Subcutaneous abdominal adipose tissue (tissue), 5 donors: ENCODE measurements around the gene RTEL1.

Experiments used
- H3K27ac ChIP-seq: one replicate; pipeline ENCODE4 v1.7.0; 2013; ENCODE audit warnings: low read depth, mild to moderate bottlenecking, inconsistent platforms, low read length, moderate library complexity
- H3K27me3 ChIP-seq, 5 donors: one replicate each; pipeline ENCODE4 v1.7.0; 2013; ENCODE audit warnings: low read length in 5 of 5, inconsistent platforms in 1 of 5; ENCODE audit not compliant: control insufficient read depth in 5 of 5, insufficient read depth in 4 of 5
- H3K36me3 ChIP-seq, 5 donors: one replicate each; pipeline ENCODE4 v1.7.0; 2013; ENCODE audit warnings: low read length in 5 of 5; ENCODE audit not compliant: control insufficient read depth in 5 of 5, insufficient read depth in 5 of 5
- H3K4me1 ChIP-seq, 5 donors: one replicate each; pipeline ENCODE4 v1.7.0; 2013; ENCODE audit warnings: low read length in 5 of 5, mild to moderate bottlenecking in 3 of 5, moderate library complexity in 1 of 5; ENCODE audit not compliant: control insufficient read depth in 5 of 5, insufficient read depth in 5 of 5
- H3K4me3 ChIP-seq, 5 donors: one replicate each; pipeline ENCODE4 v1.7.0; 2013; ENCODE audit warnings: low read length in 5 of 5, low read depth in 1 of 5
- H3K9ac ChIP-seq, 5 donors: one replicate each; pipeline ENCODE4 v1.7.0; 2013; ENCODE audit warnings: low read length in 5 of 5, mild to moderate bottlenecking in 4 of 5, moderate library complexity in 3 of 5
- H3K9me3 ChIP-seq, 5 donors: one replicate each; pipeline ENCODE4 v1.7.0; 2013; ENCODE audit warnings: low read length in 5 of 5; ENCODE audit not compliant: control insufficient read depth in 5 of 5
- donor health status: healthy.
- donor health status: healthy.
- donor health status: healthy.
- donor health status: healthy.
- donor health status: healthy.

The RTEL1 gene

GRCh38 chr20:63699466-63700198 lies 41.5 kb downstream of the RTEL1 start:
- peak overlapping the region; percentile 57 for H3K27ac ChIP-seq
- H3K9ac ChIP-seq: peak overlapping the region in 1 of 5 donors; percentile 68

GRCh38 chr20:63700199-63701050 lies 42.3 kb downstream of the RTEL1 start:
- H3K27me3 ChIP-seq: no peaks in the 10 kb centered on the region
- H3K36me3 ChIP-seq: peaks cover 0 to 41% (median 21%) of the 10 kb centered on the region in 5 donors
- H3K4me3 ChIP-seq: no peak overlapping the region
- peak overlapping the region in 1 of 5 donors; percentile 42 for H3K9ac ChIP-seq
- H3K27ac ChIP-seq: peak overlapping the region; percentile 57
- no peaks in the 10 kb centered on the region for H3K9me3 ChIP-seq
- H3K4me1 ChIP-seq: peaks cover 0 to 46% (median 38%) of the 10 kb centered on the region in 5 donors

More at GRCh38 chr20:63699466-63700198, 41.5 kb downstream of the RTEL1 start:
- no peaks in the 10 kb centered on the region for H3K9me3 ChIP-seq
- H3K27me3 ChIP-seq: no peaks in the 10 kb centered on the region
- peaks cover 0 to 40% (median 13%) of the 10 kb centered on the region in 5 donors for H3K36me3 ChIP-seq
- peaks cover 0 to 51% (median 43%) of the 10 kb centered on the region in 5 donors for H3K4me1 ChIP-seq
- no peak overlapping the region for H3K4me3 ChIP-seq

GRCh38 chr20:63701051-63701328 lies 42.9 kb downstream of the RTEL1 start:
- H3K9ac ChIP-seq: no peak overlapping the region
- H3K27ac ChIP-seq: no peak overlapping the region
- peaks cover 0 to 41% (median 32%) of the 10 kb centered on the region in 5 donors for H3K4me1 ChIP-seq
- H3K36me3 ChIP-seq: peaks cover 0 to 45% (median 27%) of the 10 kb centered on the region in 5 donors
- no peak overlapping the region for H3K4me3 ChIP-seq
- H3K27me3 ChIP-seq: no peaks in the 10 kb centered on the region
- H3K9me3 ChIP-seq: no peaks in the 10 kb centered on the region

GRCh38 chr20:63701329-63702035 lies 43.4 kb downstream of the RTEL1 start:
- Histone ChIP-seq H3K9ac (no peak overlapping the region), H3K27me3 (no peaks in the 10 kb centered on the region), H3K4me1 (peaks cover 1 to 41% (median 31%) of the 10 kb centered on the region in 5 donors), H3K27ac (no peak overlapping the region), H3K36me3 (peaks cover 0 to 49% (median 32%) of the 10 kb centered on the region in 5 donors), H3K4me3 (no peak overlapping the region), H3K9me3 (no peaks in the 10 kb centered on the region)

- no peak overlapping the region for H3K27ac ChIP-seq
- H3K9me3 ChIP-seq: no peaks in the 10 kb centered on the region
Observed at GRCh38 chr20:63702036-63702665, 44.0 kb downstream of the RTEL1 start.

GRCh38 chr20:63702751-63703470 lies 44.8 kb downstream of the RTEL1 start:
- Histone ChIP-seq H3K9ac (no peak overlapping the region), H3K27ac (no peak overlapping the region), H3K4me1 (peaks cover 7 to 36% (median 27%) of the 10 kb centered on the region in 5 donors), H3K4me3 (no peak overlapping the region), H3K36me3 (peaks cover 0 to 40% (median 32%) of the 10 kb centered on the region in 5 donors), H3K9me3 (no peaks in the 10 kb centered on the region), H3K27me3 (peaks cover 0 to 2% (median 0%) of the 10 kb centered on the region in 5 donors)

More at GRCh38 chr20:63702036-63702665, 44.0 kb downstream of the RTEL1 start:
- H3K4me3 ChIP-seq: no peak overlapping the region
- no peak overlapping the region for H3K9ac ChIP-seq
- H3K27me3 ChIP-seq: peaks cover 0 to 2% (median 0%) of the 10 kb centered on the region in 5 donors
- H3K36me3 ChIP-seq: peaks cover 0 to 44% (median 32%) of the 10 kb centered on the region in 5 donors
- peaks cover 7 to 41% (median 31%) of the 10 kb centered on the region in 5 donors for H3K4me1 ChIP-seq

GRCh38 chr20:63703471-63703975 lies 45.4 kb downstream of the RTEL1 start:
- peaks cover 8 to 33% (median 28%) of the 10 kb centered on the region in 5 donors for H3K4me1 ChIP-seq
- H3K27ac ChIP-seq: no peak overlapping the region
- no peak overlapping the region for H3K9ac ChIP-seq
- peaks cover 0 to 2% (median 0%) of the 10 kb centered on the region in 5 donors for H3K27me3 ChIP-seq
- peaks cover 0 to 40% (median 32%) of the 10 kb centered on the region in 5 donors for H3K36me3 ChIP-seq
- H3K9me3 ChIP-seq: no peaks in the 10 kb centered on the region
- H3K4me3 ChIP-seq: no peak overlapping the region

- Histone ChIP-seq H3K36me3 (peaks cover 0 to 44% (median 34%) of the 10 kb centered on the region in 5 donors), H3K4me1 (peaks cover 12 to 33% (median 28%) of the 10 kb centered on the region in 5 donors)
Observed at GRCh38 chr20:63703976-63704748, 46.0 kb downstream of the RTEL1 start.

More at GRCh38 chr20:63703976-63704748, 46.0 kb downstream of the RTEL1 start:
- H3K27ac ChIP-seq: no peak overlapping the region
- no peak overlapping the region for H3K9ac ChIP-seq
- peaks cover 0 to 2% (median 0%) of the 10 kb centered on the region in 5 donors for H3K27me3 ChIP-seq
- no peaks in the 10 kb centered on the region for H3K9me3 ChIP-seq
- no peak overlapping the region for H3K4me3 ChIP-seq
